GM12878 (cell line): ENCODE results near the gene PPP2R5C. TPM values are rescaled to one million over a fixed set of nuclear protein-coding genes. Genes with fewer than 3 reads are reported as not detected.

ENCODE experiments used
- ATAC-seq: fragments of 200-7000 bp; cut with Tn5 transposase; 3 replicates; pipeline ENCODE4 v1.9.1; 2020; ENCODE audit warnings: mild to moderate bottlenecking, moderate library complexity
- BruUV-seq: library from RNA; stranded (reverse); fragments of 400-500 nt; replicated peaks from 2 replicates; lab custom pipeline; 2021; lab: Mats Ljungman, UMichigan
- CTCF ChIA-PET: fragments of 300-600 bp; sonication (Branson Sonifier 250); formaldehyde crosslinking; extraction: SDS; loops from one replicate; lab custom pipeline; 2021; ENCODE audit warnings: inconsistent platforms; lab: Yijun Ruan, JAX
- POLR2A ChIA-PET: fragments of 350-600 bp; formaldehyde crosslinking; extraction: SDS; loops from one replicate; lab custom pipeline; 2021; ENCODE audit warnings: inconsistent platforms; lab: Charles Lee
- RAD21 ChIA-PET: fragments of 300-600 bp; sonication (Branson Sonifier 250); formaldehyde crosslinking; loops from one replicate; lab custom pipeline; 2023; ENCODE audit warnings: antibody characterized with exemption; ENCODE audit not compliant: unreplicated experiment; lab: Charles Lee
- SMC1A ChIA-PET: fragments of 300-600 bp; sonication (Branson Sonifier 250); formaldehyde crosslinking; loops from one replicate; lab custom pipeline; 2023; ENCODE audit not compliant: unreplicated experiment, uncharacterized antibody; lab: Charles Lee
- DNase-seq: peaks from one replicate; pipeline ENCODE4 v3.0.0-alpha.2; 2011; ENCODE audit warnings: low read depth, low spot score
- FAIRE-seq: peaks from 3 replicates; lab custom pipeline; 2011; peaks lifted over from hg19 to GRCh38; lab: Jason Lieb, UNC
- H2AFZ ChIP-seq: 2 replicates; pipeline ENCODE4 v1.6.0; 2011; ENCODE audit warnings: low read depth, low read length, control low read depth; ENCODE audit not compliant: control insufficient read depth
- H3K27ac ChIP-seq: 2 replicates; pipeline ENCODE4 v1.5.1; 2011; ENCODE audit warnings: control low read depth; ENCODE audit not compliant: control insufficient read depth, insufficient read depth
- H3K27me3 ChIP-seq, 2 experiments: replicated peaks in 1 of 2; 2 replicates each; pipeline versions ENCODE4 v1.6.0 to v1.6.1; 2011; ENCODE audit warnings: low read length in 1 of 2; ENCODE audit not compliant: control insufficient read depth in 2 of 2, insufficient read depth in 2 of 2
- H3K36me3 ChIP-seq, 2 experiments: 2 replicates each; pipeline ENCODE4 v1.5.1; 2011; ENCODE audit warnings: low read length in 1 of 2; ENCODE audit not compliant: control insufficient read depth in 2 of 2, insufficient read depth in 2 of 2
- H3K4me1 ChIP-seq: 2 replicates; pipeline ENCODE4 v1.6.1; 2011; ENCODE audit warnings: mild to moderate bottlenecking, low read length, moderate library complexity, mixed read lengths; ENCODE audit not compliant: control insufficient read depth, insufficient read depth
- H3K4me2 ChIP-seq: 2 replicates; pipeline ENCODE4 v1.6.0; 2011; ENCODE audit warnings: control low read depth; ENCODE audit not compliant: control insufficient read depth, insufficient read depth
- H3K4me3 ChIP-seq: fragments of 200-600 bp; sonication (generic); 2 replicates; pipeline ENCODE4 v1.5.1; 2016
- H3K79me2 ChIP-seq: 2 replicates; pipeline ENCODE4 v1.6.0; 2011; ENCODE audit warnings: low read length; ENCODE audit not compliant: control insufficient read depth, insufficient read depth
- H3K9ac ChIP-seq: 2 replicates; pipeline ENCODE4 v1.8.0; 2011; ENCODE audit warnings: low read length, control low read depth, mixed read lengths; ENCODE audit not compliant: control insufficient read depth, insufficient read depth
- H3K9me3 ChIP-seq: replicated peaks from 3 replicates; pipeline ENCODE4 v1.5.1; 2011; ENCODE audit warnings: mild to moderate bottlenecking, low read length; ENCODE audit not compliant: control insufficient read depth, insufficient read depth
- H4K20me1 ChIP-seq: 2 replicates; pipeline ENCODE4 v1.6.0; 2011; ENCODE audit not compliant: control insufficient read depth, insufficient read depth
- ATF7 ChIP-seq: fragments of 450-650 bp; IDR thresholded peaks from 2 replicates; pipeline ENCODE4 v1.6.1; 2016; ENCODE audit warnings: low read depth, mild to moderate bottlenecking
- BMI1 ChIP-seq: fragments of 450-650 bp; IDR thresholded peaks from 2 replicates; pipeline ENCODE4 v1.6.1; 2016; ENCODE audit warnings: mild to moderate bottlenecking, moderate library complexity, borderline replicate concordance
- GABPA ChIP-seq: IDR thresholded peaks from 2 replicates; pipeline ENCODE4 v1.6.1; 2014; ENCODE audit warnings: antibody characterized with exemption, low read depth, mild to moderate bottlenecking, inconsistent platforms
- KDM1A ChIP-seq: fragments of 200-600 bp; sonication (generic); IDR thresholded peaks from 2 replicates; pipeline ENCODE4 v1.6.1; 2016; ENCODE audit warnings: borderline replicate concordance
- MYB ChIP-seq: fragments of 150-350 bp; IDR thresholded peaks from 2 replicates; pipeline ENCODE4 v1.6.1; 2014; ENCODE audit warnings: mild to moderate bottlenecking, low read depth, low read length, borderline replicate concordance
- MYC ChIP-seq: IDR thresholded peaks from 2 replicates; pipeline ENCODE4 v1.6.1; 2011; ENCODE audit warnings: mild to moderate bottlenecking, low read length, moderate library complexity, inconsistent platforms; ENCODE audit not compliant: insufficient read depth, insufficient replicate concordance, insufficient read length, severe bottlenecking
- NFXL1 ChIP-seq: fragments of 450-650 bp; IDR thresholded peaks from 2 replicates; pipeline ENCODE4 v1.6.1; 2017; ENCODE audit warnings: antibody characterized with exemption, mild to moderate bottlenecking, borderline replicate concordance
- NFYB ChIP-seq: IDR thresholded peaks from 2 replicates; pipeline ENCODE4 v1.6.1; 2011; ENCODE audit warnings: low read depth, mild to moderate bottlenecking, low read length, improper control_type of control experiment, moderate library complexity; ENCODE audit not compliant: insufficient read depth
- PML ChIP-seq: IDR thresholded peaks from 2 replicates; pipeline ENCODE4 v1.6.1; 2012; ENCODE audit warnings: low read length, inconsistent platforms
- POLR2AphosphoS2 ChIP-seq: IDR thresholded peaks from 2 replicates; pipeline ENCODE4 v1.6.1; 2011; ENCODE audit warnings: low read depth, mild to moderate bottlenecking, low read length, improper control_type of control experiment, moderate library complexity
- SMARCA5 ChIP-seq: fragments of 450-650 bp; IDR thresholded peaks from 2 replicates; pipeline ENCODE4 v1.6.1; 2017; ENCODE audit warnings: mild to moderate bottlenecking
- SMC3 ChIP-seq: IDR thresholded peaks from 2 replicates; pipeline ENCODE4 v1.6.1; 2011; ENCODE audit warnings: low read length, improper control_type of control experiment, borderline replicate concordance
- TCF12 ChIP-seq: IDR thresholded peaks from 2 replicates; pipeline ENCODE4 v1.6.1; 2011; ENCODE audit warnings: low read depth, mild to moderate bottlenecking, low read length
- ZSCAN29 ChIP-seq: fragments of 450-650 bp; IDR thresholded peaks from 2 replicates; pipeline ENCODE4 v1.6.1; 2017; ENCODE audit warnings: mild to moderate bottlenecking, moderate library complexity
- WGBS: methylation state at CpG from one replicate; pipeline ENCODE4 v1.1.6; 2016; ENCODE audit warnings: low lambda C conversion rate; ENCODE audit not compliant: insufficient replicate concordance, insufficient coverage; ENCODE audit errors: missing lambda C conversion rate; 5-methylcytosine and 5-hydroxymethylcytosine counted together
- in situ Hi-C: fragments of 300-500 bp; cut with MboI; formaldehyde crosslinking; loops from 9 replicates; pipeline ENCODE4 v1.14.3; 2018; ENCODE audit warnings: mixed read lengths
- intact Hi-C: fragments of 100-400 bp; cut with micrococcal nuclease; formaldehyde crosslinking; loops from one replicate; pipeline ENCODE4 v1.14.2; 2022; ENCODE audit not compliant: unreplicated experiment
- polyA plus RNA-seq, 11 experiments: library from polyadenylated mRNA; depleted of rRNA in 4 of 11; unstranded in 6 of 11; stranded (reverse) in 5 of 11; fragments of >200 nt; fragmentation: Nextera tagmentation in 4 of 11; fragmentation: Illumina TruSeq in 1 of 11; extraction: Ambion mirVana in 4 of 11; extraction: Trizol in 1 of 11; gene quantifications; 1 replicate in 1 of 11; 2 replicates in 10 of 11; pipeline versions ENCODE4 v1.2.1 to v1.2.3, GENCODE V29; 2011 to 2016; ENCODE audit warnings: inconsistent platforms in 2 of 11, missing spikeins in 2 of 11, low read depth in 1 of 11
- total RNA-seq, 4 experiments: library from RNA; depleted of rRNA in 3 of 4; stranded (reverse); fragments of >200 nt in 3 of 4; fragmentation: Illumina TruSeq in 1 of 4; extraction: Trizol in 1 of 4; gene quantifications; 2 replicates each; pipeline versions ENCODE4 v1.2.1 to v1.2.3, GENCODE V29; 2013 to 2021
- TF ChIP-seq, protein P1 (sequence below): IDR thresholded peaks from 2 replicates; pipeline ENCODE4 v1.6.1; 2011; ENCODE audit warnings: borderline replicate concordance, low read depth, mild to moderate bottlenecking, moderate library complexity, mixed read lengths, low read length; ENCODE audit not compliant: insufficient read depth; ENCODE audit errors: extremely low read length
- TF ChIP-seq, protein P2 (sequence below): fragments of 450-650 bp; IDR thresholded peaks from 2 replicates; pipeline ENCODE4 v1.6.1; 2017; ENCODE audit warnings: borderline replicate concordance

PPP2R5C gene
- total and polyA plus RNA-seq, 10 of the 15 experiments (the other 5 are each of a cell fraction or from before 2014, with no cell fraction given): 106 to 199 (median 144) TPM

DNA sequence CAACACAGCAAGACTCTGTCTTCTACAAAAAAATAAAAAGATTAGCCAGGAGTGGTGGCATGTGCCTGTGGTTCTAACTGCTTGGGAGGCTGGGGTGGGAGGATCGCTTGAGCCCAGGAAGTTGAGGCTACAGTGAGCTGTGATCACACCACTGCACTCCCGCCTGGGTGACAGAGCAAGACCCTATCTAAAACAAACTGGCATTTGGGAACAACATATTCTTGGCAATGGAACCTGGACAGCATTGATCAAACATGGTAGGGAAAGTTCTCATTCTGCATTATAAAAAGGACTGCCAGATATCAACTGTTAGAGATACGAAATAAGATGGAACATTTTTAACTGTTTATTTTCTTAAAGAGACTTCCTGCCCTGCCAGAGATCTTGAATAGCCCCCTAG lies 81.5 kb downstream of the PPP2R5C start:
- ChIA-PET POLR2A (interaction anchor here (0.6 to 1.8 kb wide), 4 partner anchors 20 to 110 kb away, joined by 3 to 7 read pairs (median 4); no protein-coding TSS in a partner anchor), RAD21 (interaction anchor here (1.2 to 3.5 kb wide), 14 partner anchors 9 to 136 kb away, joined by 3 to 52 read pairs (median 7); no protein-coding TSS in a partner anchor), CTCF (interaction anchor here (0.9 to 8.3 kb wide), 18 partner anchors 10 to 150 kb away, joined by 3 to 72 read pairs (median 6); no protein-coding TSS in a partner anchor), SMC1A (interaction anchor here (1.2 to 5.2 kb wide), 9 partner anchors 19 to 136 kb away, joined by 3 to 34 read pairs (median 11); no protein-coding TSS in a partner anchor)
- FAIRE-seq: no peak
- in situ Hi-C loops (no loop called here), intact Hi-C loops (loop anchor here (1.0 to 10.0 kb wide), 4 partner anchors 34 to 136 kb away; no protein-coding TSS in a partner anchor)
- Histone ChIP-seq H3K27me3 (no peaks in the 10 kb centered on the region), H3K27ac (no peak overlapping the region), H3K4me2 (peak overlapping the region; percentile 84; the same call in 1 of the 2 replicates), H3K79me2 (peaks cover 54% of the 10 kb centered on the region), H3K4me1 (peaks cover 45% of the 10 kb centered on the region), H3K9ac (no peak overlapping the region), H3K36me3 (peaks cover 0 to 5% of the 10 kb centered on the region in 2 experiments; a peak in 2 of 4 replicates), H3K9me3 (no peaks in the 10 kb centered on the region), H4K20me1 (no peaks in the 10 kb centered on the region), H3K4me3 (no peak overlapping the region), H2AFZ (no peak overlapping the region)
- BruUV-seq: no TSS peak
- no peak for ATAC-seq
- TF ChIP-seq ATF7: no peak
- no peak for TF ChIP-seq TCF12
- no peak for TF ChIP-seq SMC3
- TF ChIP-seq MYC: no peak
- TF ChIP-seq KDM1A: no peak
- TF ChIP-seq GABPA: no peak
- no peak for TF ChIP-seq NFXL1
- no peak for TF ChIP-seq POLR2AphosphoS2
- no peak for TF ChIP-seq ZSCAN29
- no peak for TF ChIP-seq NFYB
- no peak for TF ChIP-seq SMARCA5
- no peak for TF ChIP-seq MYB
- TF ChIP-seq BMI1: no peak
- no peak for TF ChIP-seq PML
- TF ChIP-seq, protein P1, sequence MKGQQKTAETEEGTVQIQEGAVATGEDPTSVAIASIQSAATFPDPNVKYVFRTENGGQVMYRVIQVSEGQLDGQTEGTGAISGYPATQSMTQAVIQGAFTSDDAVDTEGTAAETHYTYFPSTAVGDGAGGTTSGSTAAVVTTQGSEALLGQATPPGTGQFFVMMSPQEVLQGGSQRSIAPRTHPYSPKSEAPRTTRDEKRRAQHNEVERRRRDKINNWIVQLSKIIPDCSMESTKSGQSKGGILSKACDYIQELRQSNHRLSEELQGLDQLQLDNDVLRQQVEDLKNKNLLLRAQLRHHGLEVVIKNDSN: no peak
- TF ChIP-seq, protein P2, sequence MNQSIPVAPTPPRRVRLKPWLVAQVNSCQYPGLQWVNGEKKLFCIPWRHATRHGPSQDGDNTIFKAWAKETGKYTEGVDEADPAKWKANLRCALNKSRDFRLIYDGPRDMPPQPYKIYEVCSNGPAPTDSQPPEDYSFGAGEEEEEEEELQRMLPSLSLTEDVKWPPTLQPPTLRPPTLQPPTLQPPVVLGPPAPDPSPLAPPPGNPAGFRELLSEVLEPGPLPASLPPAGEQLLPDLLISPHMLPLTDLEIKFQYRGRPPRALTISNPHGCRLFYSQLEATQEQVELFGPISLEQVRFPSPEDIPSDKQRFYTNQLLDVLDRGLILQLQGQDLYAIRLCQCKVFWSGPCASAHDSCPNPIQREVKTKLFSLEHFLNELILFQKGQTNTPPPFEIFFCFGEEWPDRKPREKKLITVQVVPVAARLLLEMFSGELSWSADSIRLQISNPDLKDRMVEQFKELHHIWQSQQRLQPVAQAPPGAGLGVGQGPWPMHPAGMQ: no peak
- no peak for DNase-seq
- WGBS: 67% methylated on average over 3 of the region's 3 CpGs
